GM23338 (cell line): ENCODE results near the gene DNAH17. TPM values are rescaled to one million over a fixed set of nuclear protein-coding genes. Genes with fewer than 3 reads are reported as not detected.

ENCODE experiments used
- ATAC-seq: fragments of 200-7000 bp; cut with Tn5 transposase; 3 replicates; pipeline ENCODE4 v1.9.1; 2020
- DNase-seq: peaks from one replicate; pipeline ENCODE4 v3.0.0-alpha.2; 2015; ENCODE audit warnings: low spot score
- H2AFZ ChIP-seq: fragments of 200-600 bp; sonication (generic); 2 replicates; pipeline ENCODE4 v1.8.0; 2016; ENCODE audit warnings: antibody characterized with exemption, mild to moderate bottlenecking, moderate library complexity
- H3F3A ChIP-seq: fragments of 200-600 bp; sonication (generic); replicated peaks from 2 replicates; pipeline ENCODE4 v1.8.0; 2017; ENCODE audit warnings: antibody characterized with exemption, mixed run types, low read depth
- H3K27ac ChIP-seq: fragments of 200-600 bp; sonication (generic); 2 replicates; pipeline ENCODE4 v1.6.1; 2016; ENCODE audit warnings: low read depth
- H3K27me3 ChIP-seq: fragments of 200-600 bp; sonication (generic); 2 replicates; pipeline ENCODE4 v1.8.0; 2016; ENCODE audit warnings: mild to moderate bottlenecking, mixed run types, moderate library complexity; ENCODE audit not compliant: insufficient read depth
- H3K36me3 ChIP-seq: fragments of 200-600 bp; sonication (generic); 2 replicates; pipeline ENCODE4 v1.8.0; 2016; ENCODE audit warnings: mild to moderate bottlenecking; ENCODE audit not compliant: insufficient read depth
- H3K4me1 ChIP-seq: fragments of 200-600 bp; sonication (generic); 2 replicates; pipeline ENCODE4 v1.8.0; 2016; ENCODE audit warnings: mild to moderate bottlenecking, moderate library complexity; ENCODE audit not compliant: insufficient read depth
- H3K4me2 ChIP-seq: fragments of 200-600 bp; sonication (generic); 2 replicates; pipeline ENCODE4 v1.7.1; 2017; ENCODE audit warnings: mixed run types
- H3K4me3 ChIP-seq: fragments of 200-600 bp; sonication (generic); 2 replicates; pipeline ENCODE4 v1.6.1; 2016; ENCODE audit warnings: mixed run types
- H3K79me2 ChIP-seq: fragments of 200-600 bp; sonication (generic); replicated peaks from 2 replicates; pipeline ENCODE4 v1.8.0; 2017; ENCODE audit warnings: mild to moderate bottlenecking; ENCODE audit not compliant: insufficient read depth
- H3K9me2 ChIP-seq: fragments of 200-600 bp; sonication (generic); 2 replicates; pipeline ENCODE4 v1.8.0; 2017; ENCODE audit not compliant: insufficient read depth
- H4K20me1 ChIP-seq: fragments of 200-600 bp; sonication (generic); replicated peaks from 2 replicates; pipeline ENCODE4 v1.8.0; 2017; ENCODE audit warnings: mild to moderate bottlenecking; ENCODE audit not compliant: insufficient read depth
- H3K27ac Mint-ChIP-seq: 2 replicates; pipeline ENCODE4 v1.8.0; 2020; ENCODE audit warnings: inconsistent platforms, mild to moderate bottlenecking, moderate library complexity, mixed read lengths
- H3K27me3 Mint-ChIP-seq: 3 replicates; pipeline ENCODE4 v1.8.0; 2022; ENCODE audit warnings: low read depth, mild to moderate bottlenecking, moderate library complexity, mixed read lengths, inconsistent platforms; ENCODE audit not compliant: insufficient read depth, poor library complexity
- H3K36me3 Mint-ChIP-seq: 3 replicates; pipeline ENCODE4 v1.8.0; 2021; ENCODE audit warnings: low read depth, mild to moderate bottlenecking, inconsistent platforms, moderate library complexity, mixed read lengths
- H3K4me1 Mint-ChIP-seq: 3 replicates; pipeline ENCODE4 v1.8.0; 2020; ENCODE audit warnings: mild to moderate bottlenecking, inconsistent platforms, mixed read lengths
- H3K4me3 Mint-ChIP-seq: 3 replicates; pipeline ENCODE4 v1.8.0; 2021; ENCODE audit warnings: moderate library complexity, mild to moderate bottlenecking, inconsistent platforms, mixed read lengths
- H3K9me3 Mint-ChIP-seq: 3 replicates; pipeline ENCODE4 v1.8.0; 2020; ENCODE audit warnings: moderate library complexity, mild to moderate bottlenecking, inconsistent platforms, mixed read lengths
- CREB1 ChIP-seq: fragments of 250-450 bp; sonication (Bioruptor Pico); IDR thresholded peaks from 2 replicates; pipeline ENCODE4 v1.5.0; 2020; ENCODE audit warnings: low read depth, mild to moderate bottlenecking, moderate library complexity
- EZH2 ChIP-seq: fragments of 200-600 bp; sonication (generic); IDR thresholded peaks from one replicate; pipeline ENCODE4 v1.8.0; 2017; ENCODE audit warnings: antibody characterized with exemption, mild to moderate bottlenecking, low read depth; ENCODE audit not compliant: unreplicated experiment
- EZH2phosphoT487 ChIP-seq: fragments of 200-600 bp; sonication (generic); IDR thresholded peaks from one replicate; pipeline ENCODE4 v1.8.1; 2018; ENCODE audit warnings: antibody characterized with exemption; ENCODE audit not compliant: unreplicated experiment
- ZNF114 ChIP-seq: fragments of 250-450 bp; sonication (Bioruptor Pico); IDR thresholded peaks from 2 replicates; pipeline ENCODE4 v1.5.0; 2020; ENCODE audit warnings: mild to moderate bottlenecking, moderate library complexity
- ZNF331 ChIP-seq: fragments of 250-450 bp; sonication (Bioruptor Pico); IDR thresholded peaks from 2 replicates; pipeline ENCODE4 v1.5.0; 2020; ENCODE audit warnings: low read depth, mild to moderate bottlenecking, moderate library complexity
- polyA plus RNA-seq: library from polyadenylated mRNA; unstranded; fragments of >200 nt; fragmentation: Nextera tagmentation; extraction: Ambion mirVana; gene quantifications from 2 replicates; pipeline ENCODE4 v1.2.1, GENCODE V29; 2016
- total RNA-seq: library from RNA; depleted of rRNA; stranded (reverse); fragments of >200 nt; shearing (Covaris generic); gene quantifications from 2 replicates; pipeline ENCODE4 v1.2.3, GENCODE V29; 2014
- TF ChIP-seq, protein P1 (sequence below), 2 experiments: fragments of 200-600 bp in 1 of 2; sonication (generic) in 1 of 2; conservative IDR thresholded peaks; 2 replicates each; pipeline versions ENCODE4 v1.5.1 to v1.6.1; 2016 to 2017; ENCODE audit warnings: antibody characterized with exemption in 2 of 2, low read depth in 2 of 2, mild to moderate bottlenecking in 2 of 2, moderate library complexity in 1 of 2

Gene DNAH17
- total and polyA plus RNA-seq, 2 experiments from 2014 or later, result 0.59 to 2.0 TPM

DNA sequence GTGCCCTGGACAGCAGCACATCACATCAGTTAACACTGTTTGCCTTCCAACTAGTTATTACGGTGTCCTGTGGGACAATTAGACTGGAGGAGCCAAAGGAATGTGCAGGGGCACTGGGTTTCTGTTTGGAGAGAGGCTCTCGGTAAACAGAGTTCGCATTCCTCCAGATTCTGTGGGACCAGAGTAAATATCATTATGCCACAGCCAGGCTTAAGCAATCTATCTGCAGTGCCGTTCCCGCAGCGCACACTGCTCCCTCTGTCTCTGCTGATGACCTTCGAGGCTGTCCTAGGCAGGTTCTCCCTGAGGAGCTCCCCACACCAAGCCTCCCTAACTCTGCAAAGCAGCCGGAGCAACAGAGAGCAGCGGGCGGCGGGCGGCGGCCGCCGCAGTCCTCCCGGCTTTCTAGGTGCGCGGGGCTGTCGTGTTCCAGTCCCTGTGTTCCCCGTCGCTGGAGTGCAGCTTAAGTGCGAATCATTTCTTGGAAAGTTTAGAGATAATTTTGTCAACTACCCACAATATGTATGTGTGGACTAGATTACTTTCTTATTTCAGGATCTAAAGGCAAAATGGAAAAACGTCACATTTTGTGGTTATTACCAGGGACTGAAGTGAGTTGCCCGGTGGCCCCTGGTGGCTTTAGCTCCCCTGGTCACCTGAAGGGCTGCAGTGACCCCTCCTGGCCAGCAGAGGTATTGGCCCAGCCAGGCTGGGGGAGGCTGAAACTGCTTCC lies 155.5 kb downstream of the DNAH17 start:
- H3F3A ChIP-seq, result peaks cover 22% of the 10 kb centered on the region
- H3K9me3 Mint-ChIP-seq, result no peaks in the 10 kb centered on the region
- peak overlapping the region; percentile 90 for H3K27ac ChIP-seq
- no peaks in the 10 kb centered on the region for H3K27me3 ChIP-seq
- peaks cover 69% of the 10 kb centered on the region for H3K36me3 Mint-ChIP-seq
- ATAC-seq (peak; percentile 91), DNase-seq (peak; percentile 91)
- no peak for TF ChIP-seq ZNF114 (CRISPR knock-in tag)
- 0 out of 2 replicates have a peak, but pooled peaks have one; percentile 22 for TF ChIP-seq CREB1 (CRISPR knock-in tag)
- no peak for TF ChIP-seq EZH2phosphoT487
- TF ChIP-seq, protein P1, sequence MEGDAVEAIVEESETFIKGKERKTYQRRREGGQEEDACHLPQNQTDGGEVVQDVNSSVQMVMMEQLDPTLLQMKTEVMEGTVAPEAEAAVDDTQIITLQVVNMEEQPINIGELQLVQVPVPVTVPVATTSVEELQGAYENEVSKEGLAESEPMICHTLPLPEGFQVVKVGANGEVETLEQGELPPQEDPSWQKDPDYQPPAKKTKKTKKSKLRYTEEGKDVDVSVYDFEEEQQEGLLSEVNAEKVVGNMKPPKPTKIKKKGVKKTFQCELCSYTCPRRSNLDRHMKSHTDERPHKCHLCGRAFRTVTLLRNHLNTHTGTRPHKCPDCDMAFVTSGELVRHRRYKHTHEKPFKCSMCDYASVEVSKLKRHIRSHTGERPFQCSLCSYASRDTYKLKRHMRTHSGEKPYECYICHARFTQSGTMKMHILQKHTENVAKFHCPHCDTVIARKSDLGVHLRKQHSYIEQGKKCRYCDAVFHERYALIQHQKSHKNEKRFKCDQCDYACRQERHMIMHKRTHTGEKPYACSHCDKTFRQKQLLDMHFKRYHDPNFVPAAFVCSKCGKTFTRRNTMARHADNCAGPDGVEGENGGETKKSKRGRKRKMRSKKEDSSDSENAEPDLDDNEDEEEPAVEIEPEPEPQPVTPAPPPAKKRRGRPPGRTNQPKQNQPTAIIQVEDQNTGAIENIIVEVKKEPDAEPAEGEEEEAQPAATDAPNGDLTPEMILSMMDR (conservative IDR thresholded peaks at IDR 0.05; ENCODE audit: low read depth in 2 of 2), result peak; percentile 98
- peaks cover 20% of the 10 kb centered on the region for H3K36me3 ChIP-seq
- no peak overlapping the region for H3K4me3 Mint-ChIP-seq
- peak overlapping the region; percentile 89 for H3K27ac Mint-ChIP-seq
- H3K4me1 ChIP-seq, result peaks cover 12% of the 10 kb centered on the region; the same call in 1 of the 2 replicates
- peaks cover 8% of the 10 kb centered on the region for H3K27me3 Mint-ChIP-seq
- H3K79me2 ChIP-seq, result peaks cover 21% of the 10 kb centered on the region
- H3K4me3 ChIP-seq, result no peak overlapping the region
- H4K20me1 ChIP-seq, result peaks cover 16% of the 10 kb centered on the region
- no peaks in the 10 kb centered on the region for H3K9me2 ChIP-seq
- H3K4me1 Mint-ChIP-seq, result peaks cover 27% of the 10 kb centered on the region
- H2AFZ ChIP-seq, result no peak overlapping the region
- H3K4me2 ChIP-seq, result no peak overlapping the region

DNA sequence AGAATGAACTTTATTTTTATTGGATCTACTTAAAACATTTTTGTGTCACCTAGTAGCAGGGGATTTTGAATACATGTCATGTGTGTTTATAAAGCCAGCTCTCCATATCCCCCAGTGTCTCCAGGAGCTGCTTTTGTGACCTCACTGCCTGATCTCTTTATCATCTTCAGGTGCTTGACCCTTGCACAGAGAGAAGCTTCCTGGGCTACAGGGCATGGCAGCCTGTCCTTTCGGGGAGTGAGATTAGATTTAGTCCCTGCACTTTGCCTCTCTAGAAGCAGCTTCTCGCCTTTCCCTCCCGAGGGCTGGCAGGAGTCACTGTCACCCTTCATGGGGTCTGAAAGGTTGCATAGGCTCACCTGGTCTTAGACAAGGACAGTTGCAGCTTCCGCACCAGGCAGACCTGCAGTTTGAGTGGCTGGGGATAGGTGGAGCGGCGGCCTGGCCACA lies 156.1 kb downstream of the DNAH17 start:
- Mint-ChIP-seq H3K4me1 (peaks cover 29% of the 10 kb centered on the region), H3K4me3 (no peak overlapping the region), H3K27me3 (peaks cover 8% of the 10 kb centered on the region), H3K27ac (peak overlapping the region; percentile 36), H3K36me3 (peaks cover 66% of the 10 kb centered on the region), H3K9me3 (no peaks in the 10 kb centered on the region)
- Histone ChIP-seq H3K79me2 (peaks cover 21% of the 10 kb centered on the region), H3K27ac (peak overlapping the region; percentile 90), H3K4me1 (peaks cover 12% of the 10 kb centered on the region; the same call in 1 of the 2 replicates), H4K20me1 (peaks cover 16% of the 10 kb centered on the region), H3K9me2 (no peaks in the 10 kb centered on the region), H3K4me2 (no peak overlapping the region), H3F3A (peaks cover 22% of the 10 kb centered on the region), H3K36me3 (peaks cover 20% of the 10 kb centered on the region), H3K4me3 (no peak overlapping the region), H2AFZ (no peak overlapping the region), H3K27me3 (no peaks in the 10 kb centered on the region)
- TF ChIP-seq ZNF331 (no peak), EZH2phosphoT487 (no peak)
- DNase-seq (no peak), ATAC-seq (peak; percentile 27)

DNA sequence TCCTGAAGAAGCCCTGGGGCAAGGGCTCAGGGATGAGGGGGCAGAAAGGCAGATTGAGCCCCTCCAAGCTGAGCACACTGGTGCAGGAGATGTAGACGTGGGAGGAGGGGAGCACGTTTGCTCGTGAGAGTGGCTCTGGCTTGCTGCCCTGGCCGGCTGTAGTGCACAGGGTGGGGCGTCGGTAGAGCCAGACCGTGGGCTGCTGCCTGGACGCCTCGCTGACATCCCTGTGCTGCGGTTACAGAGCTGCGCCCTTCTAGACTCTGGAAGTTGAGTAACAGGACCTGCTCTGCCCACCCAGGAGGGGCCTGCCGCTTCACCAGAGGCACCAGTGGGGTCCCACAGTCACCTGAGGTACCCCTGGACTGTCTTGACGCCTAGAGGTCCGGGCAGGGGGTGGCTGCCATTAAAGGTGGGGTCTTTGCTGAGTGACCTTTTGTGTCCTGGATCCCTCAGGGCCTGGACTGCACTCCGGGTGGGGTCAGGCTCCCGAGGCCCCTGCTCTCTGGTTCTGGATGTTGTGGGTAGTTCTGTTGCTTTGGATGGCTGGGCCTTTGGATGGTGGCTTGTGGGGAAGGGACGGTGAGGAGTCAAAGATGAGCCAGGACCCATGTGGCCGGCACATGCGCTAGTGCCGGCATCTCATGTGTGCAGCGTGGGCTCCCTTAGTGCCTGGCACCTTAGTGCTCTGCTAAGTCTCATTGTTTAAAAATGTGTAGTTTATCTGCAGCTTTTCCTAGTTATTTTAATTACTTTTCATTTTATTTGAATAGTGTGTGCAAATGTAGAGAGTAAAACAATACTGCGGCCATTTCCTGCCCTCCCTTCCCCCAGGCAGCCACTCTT lies 157.0 kb downstream of the DNAH17 start:
- Histone ChIP-seq H3K9me2 (no peaks in the 10 kb centered on the region), H3F3A (peaks cover 22% of the 10 kb centered on the region), H3K4me3 (no peak overlapping the region), H2AFZ (no peak overlapping the region), H3K4me1 (peaks cover 12% of the 10 kb centered on the region; the same call in 1 of the 2 replicates), H3K4me2 (no peak overlapping the region), H3K36me3 (peaks cover 24% of the 10 kb centered on the region), H3K27ac (peak overlapping the region; percentile 90), H3K79me2 (peaks cover 26% of the 10 kb centered on the region), H4K20me1 (peaks cover 16% of the 10 kb centered on the region), H3K27me3 (no peaks in the 10 kb centered on the region)
- Mint-ChIP-seq H3K4me1 (peaks cover 29% of the 10 kb centered on the region), H3K9me3 (no peaks in the 10 kb centered on the region), H3K27ac (peak overlapping the region; percentile 3; the same call in 1 of the 2 replicates), H3K36me3 (peaks cover 66% of the 10 kb centered on the region), H3K27me3 (peaks cover 8% of the 10 kb centered on the region), H3K4me3 (no peak overlapping the region; the same call in 2 of the 3 replicates)
- no peak for ATAC-seq
- DNase-seq, result no peak
- TF ChIP-seq EZH2 (no peak), CREB1 (CRISPR knock-in tag) (no peak)
